Right atrium auricular region (tissue), 2 donors: ENCODE results near the gene ARHGAP23. TPM values are rescaled to one million over a fixed set of nuclear protein-coding genes. Genes with fewer than 3 reads are reported as not detected.

ENCODE experiments used
- DNase-seq: peaks from one replicate; pipeline ENCODE4 v3.0.0-alpha.2; 2019; ENCODE audit warnings: low spot score
- H3K27ac ChIP-seq, 2 donors: fragments of 200-600 bp; sonication (generic); 1 replicate in 1 of 2; 2 replicates in 1 of 2; pipeline ENCODE4 v1.5.1; 2016 to 2019
- H3K27me3 ChIP-seq, 2 donors: fragments of 200-600 bp; sonication (generic); one replicate each; pipeline versions ENCODE4 v1.5.1 to v1.6.0; 2017 to 2019
- H3K36me3 ChIP-seq: fragments of 200-600 bp; sonication (generic); one replicate; pipeline ENCODE4 v1.5.1; 2016
- H3K4me1 ChIP-seq, 2 donors: fragments of 200-600 bp; sonication (generic); one replicate each; pipeline versions ENCODE4 v1.5.1 to v1.6.0; 2017 to 2019
- H3K4me3 ChIP-seq, 2 donors: fragments of 200-600 bp; sonication (generic); 1 replicate in 1 of 2; 2 replicates in 1 of 2; pipeline ENCODE4 v1.5.1; 2017 to 2019; ENCODE audit warnings: mild to moderate bottlenecking in 1 of 2, moderate library complexity in 1 of 2
- H3K9me3 ChIP-seq, 2 donors: fragments of 200-600 bp; sonication (generic); one replicate each; pipeline ENCODE4 v1.5.1; 2019
- CTCF ChIP-seq, 2 donors: fragments of 200-600 bp; sonication (generic); IDR thresholded peaks; one replicate each; pipeline ENCODE4 v1.5.1; 2019; ENCODE audit warnings: antibody characterized with exemption in 2 of 2
- total RNA-seq, 2 donors: library from RNA; depleted of rRNA; stranded (reverse); fragments of >200 nt; gene quantifications; one replicate each; pipeline ENCODE4 v1.1.0, GENCODE V29; 2016

The ARHGAP23 gene
- total RNA-seq, 2 donors from 2014 or later, result 59.9 to 95.6 TPM

GRCh38 chr17:38453951-38454421, 25.7 kb downstream of the ARHGAP23 start:
- Histone ChIP-seq H3K27me3 (no peaks in the 10 kb centered on the region), H3K27ac (peak overlapping the region; percentile 91 to 94), H3K4me3 (peak overlapping the region; percentile 34 to 51), H3K36me3 (peaks cover 11% of the 10 kb centered on the region), H3K4me1 (peaks cover 6 to 92% of the 10 kb centered on the region in 2 donors), H3K9me3 (no peaks in the 10 kb centered on the region)
- DNase-seq, result no peak
- TF ChIP-seq CTCF (IDR thresholded peaks at IDR 0.05), result no peak

- peak; percentile 88 for DNase-seq
- Histone ChIP-seq H3K27ac (peak overlapping the region; percentile 91 to 94), H3K4me1 (peaks cover 6 to 92% of the 10 kb centered on the region in 2 donors), H3K9me3 (no peaks in the 10 kb centered on the region), H3K4me3 (peak overlapping the region; percentile 34 to 51), H3K36me3 (peaks cover 16% of the 10 kb centered on the region), H3K27me3 (no peaks in the 10 kb centered on the region)
- no peak for TF ChIP-seq CTCF (IDR thresholded peaks at IDR 0.05)
These were observed 26.3 kb downstream of the ARHGAP23 start for GRCh38 chr17:38454532-38454931.

GRCh38 chr17:38455288-38455915, 27.1 kb downstream of the ARHGAP23 start:
- no peaks in the 10 kb centered on the region for H3K27me3 ChIP-seq
- peaks cover 25% of the 10 kb centered on the region for H3K36me3 ChIP-seq
- H3K27ac ChIP-seq, result peak overlapping the region; percentile 91 to 94
- no peaks in the 10 kb centered on the region for H3K9me3 ChIP-seq
- H3K4me3 ChIP-seq, result peak overlapping the region; percentile 10 to 51
- peaks cover 6 to 92% of the 10 kb centered on the region in 2 donors for H3K4me1 ChIP-seq
- TF ChIP-seq CTCF (IDR thresholded peaks at IDR 0.05), result no peak
- no peak for DNase-seq

GRCh38 chr17:38456031-38456815, 28.0 kb downstream of the ARHGAP23 start:
- Histone ChIP-seq H3K27ac (peak overlapping the region; percentile 91 to 94), H3K4me1 (peaks cover 0 to 92% of the 10 kb centered on the region in 2 donors)

More at GRCh38 chr17:38456031-38456815, 28.0 kb downstream of the ARHGAP23 start:
- no peaks in the 10 kb centered on the region for H3K9me3 ChIP-seq
- DNase-seq, result no peak
- peaks cover 33% of the 10 kb centered on the region for H3K36me3 ChIP-seq
- H3K27me3 ChIP-seq, result no peaks in the 10 kb centered on the region
- TF ChIP-seq CTCF (IDR thresholded peaks at IDR 0.05), result peak in 1 of 2 donors; percentile 43
- H3K4me3 ChIP-seq, result no peak overlapping the region
